Hematopoietic multipotent progenitor cell treated with erythropoietin and hydrocortisone succinate and interleukin-3 and kit ligand, for 4 days (in vitro differentiated cells): ENCODE measurements around the gene MYNN.

Experiments used
- DNase-seq: peaks from one replicate; pipeline ENCODE4 v3.0.0-alpha.2; 2015

MYNN gene

DNA sequence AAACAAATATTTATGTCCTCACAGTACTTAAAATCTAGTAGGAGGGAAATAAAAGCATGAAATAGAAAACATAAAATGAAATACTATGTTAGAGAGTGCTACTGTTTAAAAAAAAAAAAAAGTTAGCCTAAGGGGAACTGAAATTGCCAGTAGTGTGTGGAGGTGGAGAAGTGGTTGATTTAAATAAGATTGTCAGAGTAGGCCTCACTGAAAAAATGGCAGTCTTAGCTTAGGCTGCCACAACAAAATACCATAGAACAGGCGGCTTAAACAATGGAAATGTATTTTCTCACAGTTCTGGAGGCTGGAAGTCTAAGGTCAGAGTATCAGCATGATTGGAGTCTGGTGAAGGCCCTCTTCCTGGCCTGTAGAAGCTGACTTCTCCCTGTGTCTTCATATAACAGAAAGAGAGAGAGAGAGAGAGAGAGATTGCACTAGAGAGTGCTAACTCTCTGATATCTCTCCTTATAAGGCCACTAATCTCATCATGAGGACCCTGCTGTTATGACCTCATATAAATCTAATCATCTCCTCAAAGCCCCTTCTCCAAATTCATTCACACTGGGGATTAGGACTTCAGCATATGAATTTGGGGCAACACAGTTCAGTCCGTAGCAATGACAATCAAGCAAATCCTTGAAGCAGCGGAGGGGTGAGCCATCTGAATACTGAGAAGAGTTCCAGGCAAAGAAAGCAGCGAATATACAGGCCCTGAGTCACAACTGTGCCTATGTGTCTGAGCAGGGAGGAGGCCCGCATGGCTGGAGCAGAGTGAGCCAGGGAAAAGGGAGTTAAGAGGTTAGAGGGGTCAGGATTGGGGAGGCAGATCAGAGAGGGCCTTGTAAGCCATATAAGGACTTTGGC lies 63.1 kb downstream of the MYNN start:
- no peak for DNase-seq

GRCh38 chr3:169836942-169837275 lies 63.7 kb downstream of the MYNN start:
- DNase-seq: no peak

DNA sequence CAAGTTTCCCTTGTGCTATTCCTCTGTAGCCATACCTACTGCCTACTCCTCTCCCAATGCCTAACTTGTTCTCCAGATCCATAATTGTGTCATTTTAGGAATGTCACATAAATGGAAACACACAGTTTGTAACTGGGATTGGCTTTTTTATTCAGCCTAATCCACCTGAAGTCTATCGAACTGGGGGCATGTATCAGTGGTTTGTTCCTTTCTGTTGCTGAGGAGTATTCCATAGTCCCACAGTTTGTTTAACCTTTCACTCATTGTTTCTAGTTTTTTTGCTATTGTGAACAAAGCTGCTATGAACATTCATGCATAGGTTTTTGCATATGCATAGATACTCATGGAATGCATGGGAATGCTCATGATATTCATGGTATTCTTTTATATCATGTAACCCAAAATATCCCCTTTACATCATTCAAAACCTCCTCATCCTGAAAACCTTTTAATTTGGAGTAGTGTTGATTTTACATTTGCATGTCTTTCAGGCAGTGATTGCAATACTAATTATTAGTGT lies 65.4 kb downstream of the MYNN start:
- no peak for DNase-seq
